Measurements from ENCODE around the gene NCKAP5.

NCKAP5 gene

GRCh38 chr2:133568172-133568571 is at the start of gene NCKAP5:
TSS of gene NCKAP5 (minus strand) at chr2:133568463. CDS start at chr2:133517526, 50,937 bp downstream.
- DNase-seq (ENCODE audit: low read depth): no peak

- no peak for DNase-seq (ENCODE audit: low read depth)
Measured at GRCh38 chr2:133609664-133610063, 41.4 kb upstream of the NCKAP5 start.

GRCh38 chr2:133608291-133608690 is 40.0 kb upstream of the NCKAP5 start:
- DNase-seq (ENCODE audit: low read depth): no peak

GRCh38 chr2:133607679-133608078 is 39.4 kb upstream of the NCKAP5 start:
- DNase-seq (ENCODE audit: low read depth): no peak

- DNase-seq (ENCODE audit: low read depth): no peak
Measured at GRCh38 chr2:133606616-133607015, 38.4 kb upstream of the NCKAP5 start.

- DNase-seq (ENCODE audit: low read depth): no peak
Measured at GRCh38 chr2:133605766-133606137, 37.5 kb upstream of the NCKAP5 start.

- no peak for DNase-seq (ENCODE audit: low read depth)
Measured at GRCh38 chr2:133605011-133605765, 36.9 kb upstream of the NCKAP5 start.

- no peak for DNase-seq (ENCODE audit: low read depth)
Measured at GRCh38 chr2:133603109-133603508, 34.8 kb upstream of the NCKAP5 start.

- no peak for DNase-seq (ENCODE audit: low read depth)
Measured at GRCh38 chr2:133602538-133602937, 34.3 kb upstream of the NCKAP5 start.

GRCh38 chr2:133600266-133600928 is 32.1 kb upstream of the NCKAP5 start:
- DNase-seq (ENCODE audit: low read depth): no peak

GRCh38 chr2:133599811-133600210 is 31.5 kb upstream of the NCKAP5 start:
- no peak for DNase-seq (ENCODE audit: low read depth)

- no peak for DNase-seq (ENCODE audit: low read depth)
Measured at GRCh38 chr2:133599211-133599803, 31.0 kb upstream of the NCKAP5 start.

GRCh38 chr2:133598769-133599168 is 30.5 kb upstream of the NCKAP5 start:
- DNase-seq (ENCODE audit: low read depth): no peak

- DNase-seq (ENCODE audit: low read depth): no peak
Measured at GRCh38 chr2:133596701-133597393, 28.6 kb upstream of the NCKAP5 start.

- no peak for DNase-seq (ENCODE audit: low read depth)
Measured at GRCh38 chr2:133591164-133591563, 22.9 kb upstream of the NCKAP5 start.

- DNase-seq (ENCODE audit: low read depth): no peak
Measured at GRCh38 chr2:133589456-133589855, 21.2 kb upstream of the NCKAP5 start.

- no peak for DNase-seq (ENCODE audit: low read depth)
Measured at GRCh38 chr2:133588144-133588543, 19.9 kb upstream of the NCKAP5 start.

- no peak for DNase-seq (ENCODE audit: low read depth)
Measured at GRCh38 chr2:133586978-133587377, 18.7 kb upstream of the NCKAP5 start.

- no peak for DNase-seq (ENCODE audit: low read depth)
Measured at GRCh38 chr2:133581010-133581760, 12.9 kb upstream of the NCKAP5 start.

- DNase-seq (ENCODE audit: low read depth): no peak
Measured at GRCh38 chr2:133579274-133579673, 11.0 kb upstream of the NCKAP5 start.

- DNase-seq (ENCODE audit: low read depth): no peak
Measured at GRCh38 chr2:133576714-133577113, 8.5 kb upstream of the NCKAP5 start.

GRCh38 chr2:133574620-133575019 is 6.4 kb upstream of the NCKAP5 start:
- no peak for DNase-seq (ENCODE audit: low read depth)

All from activated T-cell treated with anti-CD3 and anti-CD28 coated beads for 24 hours (primary cell).